Astrocyte (in vitro differentiated cells and primary cell): Measurements from ENCODE around the gene PCDHGB1. TPM values are rescaled to one million over a fixed set of nuclear protein-coding genes. Genes with fewer than 3 reads are reported as not detected.

Source experiments
- DNase-seq: peaks from one replicate; pipeline ENCODE4 v3.0.0-alpha.2; 2010; ENCODE audit warnings: low read depth
- FAIRE-seq: peaks from 2 replicates; lab custom pipeline; 2011; peaks lifted over from hg19 to GRCh38; lab: Jason Lieb, UNC
- H2AFZ ChIP-seq: 2 replicates; pipeline ENCODE4 v1.6.0; 2012; ENCODE audit warnings: low read depth, low read length, inconsistent platforms
- H3K27ac ChIP-seq: 2 replicates; pipeline ENCODE4 v1.5.1; 2011; ENCODE audit warnings: low read depth, low read length, inconsistent platforms
- H3K27me3 ChIP-seq: 2 replicates; pipeline ENCODE4 v1.6.0; 2011; ENCODE audit warnings: low read length, inconsistent platforms; ENCODE audit not compliant: insufficient read depth
- H3K36me3 ChIP-seq: 2 replicates; pipeline ENCODE4 v1.5.1; 2011; ENCODE audit warnings: low read length, inconsistent platforms; ENCODE audit not compliant: insufficient read depth
- H3K4me1 ChIP-seq: 2 replicates; pipeline ENCODE4 v1.5.1; 2011; ENCODE audit warnings: low read length, inconsistent platforms; ENCODE audit not compliant: insufficient read depth
- H3K4me2 ChIP-seq: 2 replicates; pipeline ENCODE4 v1.6.0; 2012; ENCODE audit warnings: low read length, inconsistent platforms
- H3K4me3 ChIP-seq: 2 replicates; pipeline ENCODE4 v1.5.1; 2011; ENCODE audit warnings: low read depth, mild to moderate bottlenecking, low read length, inconsistent platforms; ENCODE audit not compliant: insufficient read depth
- H3K79me2 ChIP-seq: 2 replicates; pipeline ENCODE4 v1.6.0; 2012; ENCODE audit warnings: mild to moderate bottlenecking, low read length, inconsistent platforms; ENCODE audit not compliant: insufficient read depth
- H3K9ac ChIP-seq: 2 replicates; pipeline ENCODE4 v1.6.0; 2012; ENCODE audit warnings: mild to moderate bottlenecking, low read length, inconsistent platforms
- H3K9me3 ChIP-seq: 2 replicates; pipeline ENCODE4 v1.5.1; 2012; ENCODE audit warnings: low read depth, mild to moderate bottlenecking, low read length, inconsistent platforms; ENCODE audit not compliant: insufficient read depth
- H4K20me1 ChIP-seq: 2 replicates; pipeline ENCODE4 v1.6.0; 2012; ENCODE audit warnings: low read length, inconsistent platforms; ENCODE audit not compliant: insufficient read depth
- H3K27ac Mint-ChIP-seq: one replicate; pipeline ENCODE4 v1.8.0; 2021; ENCODE audit warnings: mild to moderate bottlenecking, mixed read lengths; ENCODE audit not compliant: unreplicated experiment
- H3K27me3 Mint-ChIP-seq: one replicate; pipeline ENCODE4 v1.8.0; 2021; ENCODE audit warnings: low read depth, mixed read lengths; ENCODE audit not compliant: unreplicated experiment
- H3K36me3 Mint-ChIP-seq: one replicate; pipeline ENCODE4 v1.8.0; 2021; ENCODE audit warnings: low read depth, mixed read lengths; ENCODE audit not compliant: unreplicated experiment
- H3K4me1 Mint-ChIP-seq: one replicate; pipeline ENCODE4 v1.8.0; 2021; ENCODE audit warnings: low read depth, mixed read lengths; ENCODE audit not compliant: unreplicated experiment
- H3K4me3 Mint-ChIP-seq: one replicate; pipeline ENCODE4 v1.8.0; 2021; ENCODE audit warnings: mild to moderate bottlenecking, moderate library complexity, mixed read lengths; ENCODE audit not compliant: unreplicated experiment
- H3K9me3 Mint-ChIP-seq: one replicate; pipeline ENCODE4 v1.8.0; 2021; ENCODE audit warnings: mild to moderate bottlenecking, mixed read lengths; ENCODE audit not compliant: unreplicated experiment
- CTCF ChIP-seq: IDR thresholded peaks from 2 replicates; pipeline ENCODE4 v1.5.1; 2011; ENCODE audit warnings: low read depth, mild to moderate bottlenecking, inconsistent platforms, low read length, moderate library complexity; ENCODE audit not compliant: insufficient read depth
- EZH2 ChIP-seq: IDR thresholded peaks from 2 replicates; pipeline ENCODE4 v1.6.1; 2012; ENCODE audit warnings: mild to moderate bottlenecking, low read length, inconsistent platforms; ENCODE audit not compliant: insufficient read depth
- total RNA-seq: library from RNA; stranded (reverse); gene quantifications from 2 replicates; pipeline ENCODE4 v1.2.1, GENCODE V29; 2021

PCDHGB1 gene
- total RNA-seq, 1 donor from 2014 or later, result 1.5 TPM

- H3K4me2 ChIP-seq, result no peak overlapping the region
- H3K27me3 ChIP-seq, result no peaks in the 10 kb centered on the region
- H2AFZ ChIP-seq, result no peak overlapping the region
- Mint-ChIP-seq H3K27ac (no peak overlapping the region), H3K9me3 (peaks cover 25% of the 10 kb centered on the region), H3K36me3 (peaks cover 7% of the 10 kb centered on the region), H3K27me3 (no peaks in the 10 kb centered on the region), H3K4me1 (no peaks in the 10 kb centered on the region), H3K4me3 (no peak overlapping the region)
- no peaks in the 10 kb centered on the region for H3K36me3 ChIP-seq
- H3K4me3 ChIP-seq, result no peak overlapping the region
- no peak overlapping the region for H3K9ac ChIP-seq
- no peak for TF ChIP-seq CTCF
- no peak for TF ChIP-seq EZH2
- no peaks in the 10 kb centered on the region for H4K20me1 ChIP-seq
- no peak for DNase-seq
- no peaks in the 10 kb centered on the region for H3K4me1 ChIP-seq
- no peaks in the 10 kb centered on the region for H3K79me2 ChIP-seq
- peaks cover 50% of the 10 kb centered on the region for H3K9me3 ChIP-seq
- H3K27ac ChIP-seq, result no peak overlapping the region
- FAIRE-seq, result no peak
Measured at GRCh38 chr5:141371572-141372475, 21.9 kb downstream of the PCDHGB1 start.

GRCh38 chr5:141373673-141374317 is 23.9 kb downstream of the PCDHGB1 start, which contains the start of gene PCDHGA6:
Gene PCDHGA6 (plus strand): TSS chr5:141373891. CDS start chr5:141374084, 193 bp downstream.
- FAIRE-seq, result no peak
- H3K36me3 Mint-ChIP-seq, result peaks cover 7% of the 10 kb centered on the region
- Histone ChIP-seq H4K20me1 (no peaks in the 10 kb centered on the region), H3K4me2 (peak within 1 kb of the TSS; percentile 72), H3K9me3 (peaks cover 52% of the 10 kb centered on the region), H3K4me3 (peak within 1 kb of the TSS; percentile 49), H3K9ac (peak within 1 kb of the TSS; percentile 22), H3K79me2 (no peaks in the 10 kb centered on the region), H3K36me3 (no peaks in the 10 kb centered on the region), H3K27me3 (no peaks in the 10 kb centered on the region), H2AFZ (peak within 1 kb of the TSS; percentile 76), H3K4me1 (no peaks in the 10 kb centered on the region), H3K27ac (no peak within 1 kb of the TSS)
- no peak within 1 kb of the TSS for H3K27ac Mint-ChIP-seq
- peak; percentile 6 for DNase-seq
- TF ChIP-seq EZH2 (no peak), CTCF (peak; percentile 49)
- no peak within 1 kb of the TSS for H3K4me3 Mint-ChIP-seq
- H3K4me1 Mint-ChIP-seq, result no peaks in the 10 kb centered on the region
- no peaks in the 10 kb centered on the region for H3K27me3 Mint-ChIP-seq
- H3K9me3 Mint-ChIP-seq, result peaks cover 31% of the 10 kb centered on the region
